DOHH2 (cell line): ENCODE results near the gene DYDC2.
"Not testable (repeated sequence)": the region's sequence is repeated elsewhere in the genome, so short reads cannot be mapped to it uniquely, and the experiment has no call there.

ENCODE experiments used
- H3F3A ChIP-seq: fragments of 200-600 bp; sonication (generic), shearing (Covaris generic); 2 replicates; pipeline ENCODE4 v1.6.0; 2016; ENCODE audit warnings: antibody characterized with exemption, mild to moderate bottlenecking; ENCODE audit not compliant: control insufficient read depth, insufficient read depth
- H3K27ac ChIP-seq: fragments of 200-600 bp; sonication (generic); 2 replicates; pipeline ENCODE4 v1.5.1; 2014; ENCODE audit warnings: low read depth, mild to moderate bottlenecking, low read length, moderate library complexity
- H3K27me3 ChIP-seq: fragments of 200-600 bp; sonication (generic); 2 replicates; pipeline ENCODE4 v1.6.1; 2014; ENCODE audit warnings: mild to moderate bottlenecking, low read length, mixed read lengths; ENCODE audit not compliant: control insufficient read depth
- H3K36me3 ChIP-seq: fragments of 200-600 bp; sonication (generic); 2 replicates; pipeline ENCODE4 v1.6.1; 2014; ENCODE audit warnings: mild to moderate bottlenecking, low read length, moderate library complexity, mixed read lengths; ENCODE audit not compliant: control insufficient read depth
- H3K4me1 ChIP-seq: fragments of 200-600 bp; sonication (generic); 2 replicates; pipeline ENCODE4 v1.6.1; 2014; ENCODE audit warnings: mild to moderate bottlenecking, low read length, mixed read lengths; ENCODE audit not compliant: control insufficient read depth
- H3K4me2 ChIP-seq: fragments of 200-600 bp; sonication (generic); 2 replicates; pipeline ENCODE4 v1.6.0; 2014; ENCODE audit warnings: mild to moderate bottlenecking, low read length, moderate library complexity
- H3K4me3 ChIP-seq: fragments of 200-600 bp; sonication (generic); 2 replicates; pipeline ENCODE4 v1.5.1; 2014; ENCODE audit warnings: mild to moderate bottlenecking, low read length, mixed read lengths
- H3K79me2 ChIP-seq: fragments of 200-600 bp; sonication (generic); 2 replicates; pipeline ENCODE4 v1.6.1; 2014; ENCODE audit warnings: mild to moderate bottlenecking, low read length, mixed read lengths; ENCODE audit not compliant: control insufficient read depth
- H3K9me2 ChIP-seq: fragments of 200-600 bp; sonication (generic); replicated peaks from 2 replicates; pipeline ENCODE4 v1.6.1; 2014; ENCODE audit warnings: mild to moderate bottlenecking, low read length, mixed read lengths; ENCODE audit not compliant: control insufficient read depth
- H3K9me3 ChIP-seq: fragments of 200-600 bp; sonication (generic); 2 replicates; pipeline ENCODE4 v1.6.1; 2014; ENCODE audit warnings: antibody characterized with exemption, low read length, mixed read lengths; ENCODE audit not compliant: control insufficient read depth, insufficient read depth
- H4K20me1 ChIP-seq: fragments of 200-600 bp; sonication (generic); 2 replicates; pipeline ENCODE4 v1.6.0; 2014; ENCODE audit warnings: low read depth, mild to moderate bottlenecking, antibody characterized with exemption, low read length, moderate library complexity; ENCODE audit not compliant: control insufficient read depth, insufficient read depth
- EZH2phosphoT487 ChIP-seq: fragments of 200-600 bp; sonication (generic); IDR thresholded peaks from 2 replicates; pipeline ENCODE4 v1.6.1; 2017; ENCODE audit warnings: borderline replicate concordance, mild to moderate bottlenecking, antibody characterized with exemption, low read length, moderate library complexity, mixed read lengths
- TF ChIP-seq, protein P1 (sequence below): fragments of 200-600 bp; sonication (generic); IDR thresholded peaks from one replicate; pipeline ENCODE4 v1.5.1; 2014; ENCODE audit warnings: antibody characterized with exemption, mild to moderate bottlenecking, low read depth, low read length; ENCODE audit not compliant: poor library complexity, severe bottlenecking

DYDC2 gene

GRCh38 chr10:80351220-80351619 is 5.4 kb upstream of the DYDC2 start:
- Histone ChIP-seq H3K36me3 (no peaks in the 10 kb centered on the region), H3K4me1 (no peaks in the 10 kb centered on the region), H3K9me2 (no peaks in the 10 kb centered on the region), H4K20me1 (no peaks in the 10 kb centered on the region), H3K4me2 (no peak overlapping the region), H3F3A (no peaks in the 10 kb centered on the region), H3K79me2 (no peaks in the 10 kb centered on the region), H3K4me3 (no peak overlapping the region), H3K27me3 (no peaks in the 10 kb centered on the region), H3K27ac (no peak overlapping the region), H3K9me3 (no peaks in the 10 kb centered on the region)
- TF ChIP-seq EZH2phosphoT487 = no peak

- no peaks in the 10 kb centered on the region for H4K20me1 ChIP-seq
- no peaks in the 10 kb centered on the region for H3K9me3 ChIP-seq
- H3F3A ChIP-seq = no peaks in the 10 kb centered on the region
- no peak overlapping the region for H3K27ac ChIP-seq
- no peaks in the 10 kb centered on the region for H3K9me2 ChIP-seq
- no peaks in the 10 kb centered on the region for H3K4me1 ChIP-seq
- TF ChIP-seq, protein P1, sequence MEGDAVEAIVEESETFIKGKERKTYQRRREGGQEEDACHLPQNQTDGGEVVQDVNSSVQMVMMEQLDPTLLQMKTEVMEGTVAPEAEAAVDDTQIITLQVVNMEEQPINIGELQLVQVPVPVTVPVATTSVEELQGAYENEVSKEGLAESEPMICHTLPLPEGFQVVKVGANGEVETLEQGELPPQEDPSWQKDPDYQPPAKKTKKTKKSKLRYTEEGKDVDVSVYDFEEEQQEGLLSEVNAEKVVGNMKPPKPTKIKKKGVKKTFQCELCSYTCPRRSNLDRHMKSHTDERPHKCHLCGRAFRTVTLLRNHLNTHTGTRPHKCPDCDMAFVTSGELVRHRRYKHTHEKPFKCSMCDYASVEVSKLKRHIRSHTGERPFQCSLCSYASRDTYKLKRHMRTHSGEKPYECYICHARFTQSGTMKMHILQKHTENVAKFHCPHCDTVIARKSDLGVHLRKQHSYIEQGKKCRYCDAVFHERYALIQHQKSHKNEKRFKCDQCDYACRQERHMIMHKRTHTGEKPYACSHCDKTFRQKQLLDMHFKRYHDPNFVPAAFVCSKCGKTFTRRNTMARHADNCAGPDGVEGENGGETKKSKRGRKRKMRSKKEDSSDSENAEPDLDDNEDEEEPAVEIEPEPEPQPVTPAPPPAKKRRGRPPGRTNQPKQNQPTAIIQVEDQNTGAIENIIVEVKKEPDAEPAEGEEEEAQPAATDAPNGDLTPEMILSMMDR = no peak
- no peak for TF ChIP-seq EZH2phosphoT487
- no peak overlapping the region for H3K4me2 ChIP-seq
- H3K27me3 ChIP-seq = no peaks in the 10 kb centered on the region
- no peaks in the 10 kb centered on the region for H3K36me3 ChIP-seq
- H3K79me2 ChIP-seq = no peaks in the 10 kb centered on the region
- no peak overlapping the region for H3K4me3 ChIP-seq
Observed at GRCh38 chr10:80356989-80357850, 639 bp downstream of the DYDC2 start.

GRCh38 chr10:80357851-80358125 is 1.2 kb downstream of the DYDC2 start:
- Histone ChIP-seq H3K9me2 (no peaks in the 10 kb centered on the region), H3K9me3 (no peaks in the 10 kb centered on the region), H3K4me2 (no peak overlapping the region), H4K20me1 (no peaks in the 10 kb centered on the region), H3K4me3 (no peak overlapping the region), H3K27me3 (no peaks in the 10 kb centered on the region), H3K79me2 (no peaks in the 10 kb centered on the region), H3K27ac (no peak overlapping the region), H3K4me1 (no peaks in the 10 kb centered on the region), H3K36me3 (no peaks in the 10 kb centered on the region), H3F3A (no peaks in the 10 kb centered on the region)
- no peak for TF ChIP-seq EZH2phosphoT487
- TF ChIP-seq, protein P1 = no peak

DNA sequence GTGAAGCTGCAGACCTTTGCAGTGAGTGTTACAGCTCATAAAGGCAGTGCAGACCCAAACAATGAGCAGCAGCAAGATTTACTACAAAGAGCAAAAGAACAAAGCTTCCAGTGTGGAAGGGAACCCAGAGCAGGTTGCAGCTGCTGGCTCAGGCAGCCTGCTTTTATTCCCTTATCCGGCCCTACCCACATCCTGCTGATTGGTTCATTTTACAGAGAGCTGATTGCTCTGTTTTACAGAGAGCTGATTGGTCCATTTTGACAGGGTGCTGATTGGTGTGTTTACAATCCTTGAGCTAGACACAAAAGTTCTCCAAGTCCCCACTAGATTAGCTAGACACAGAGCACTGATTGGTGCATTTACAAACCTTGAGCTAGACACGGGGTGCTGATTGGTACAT is 2.3 kb downstream of the DYDC2 start:
- H3K36me3 ChIP-seq, H3K4me3 ChIP-seq, H3K27ac ChIP-seq, H3K27me3 ChIP-seq, H3K9me2 ChIP-seq, H3F3A ChIP-seq, H3K4me1 ChIP-seq, H4K20me1 ChIP-seq, H3K4me2 ChIP-seq, H3K79me2 ChIP-seq, H3K9me3 ChIP-seq: not testable (repeated sequence)
